HEK293 (cell line): ENCODE measurements around the gene CAP2.
A peak's percentile ranks its signal among the peaks of the same experiment; 100 is the strongest.

Experiments used
- REST ChIP-seq: fragments of 450-650 bp; formaldehyde crosslinking; IDR thresholded peaks from 2 replicates; pipeline ENCODE4 v1.5.1; 2016; ENCODE audit warnings: missing biosample characterization, missing genetic modification characterization
- ZBTB17 ChIP-seq: fragments of 450-650 bp; formaldehyde crosslinking; IDR thresholded peaks from 2 replicates; pipeline ENCODE4 v1.5.1; 2016; ENCODE audit warnings: missing biosample characterization, missing genetic modification characterization

GRCh38 chr6:17600527-17601385 is 207.4 kb downstream of the CAP2 start:
- TF ChIP-seq ZBTB17 (tag by site-specific recombination) = peak; percentile 33
- no peak; the same call in 1 of the 2 replicates for TF ChIP-seq REST (tag by site-specific recombination)
